PFSK-1 (cell line): Measurements from ENCODE around the gene TTYH3.

Experiments
- FOXP2 ChIP-seq: optimal IDR thresholded peaks from 2 replicates; pipeline ENCODE3; 2011; ENCODE audit warnings: borderline replicate concordance, control low read depth, inconsistent platforms; ENCODE audit not compliant: insufficient read depth; ENCODE audit errors: extremely low read length, extremely low read depth
- POLR2AphosphoS5 ChIP-seq: IDR thresholded peaks from 2 replicates; pipeline ENCODE4 v1.6.1; 2012; ENCODE audit warnings: low read depth, mild to moderate bottlenecking, control low read depth, low read length, moderate library complexity
- REST ChIP-seq, 2 experiments: IDR thresholded peaks; 2 replicates each; pipeline versions ENCODE4 v1.6.1 to v1.8.0; 2011 to 2012; ENCODE audit warnings: low read depth in 2 of 2, low read length in 2 of 2, control low read depth in 1 of 2, inconsistent platforms in 1 of 2, mild to moderate bottlenecking in 1 of 2, moderate library complexity in 1 of 2; ENCODE audit not compliant: insufficient read depth in 1 of 2
- SIN3A ChIP-seq: IDR thresholded peaks from 2 replicates; pipeline ENCODE4 v1.6.1; 2012; ENCODE audit warnings: mild to moderate bottlenecking, low read length, moderate library complexity, borderline replicate concordance; ENCODE audit not compliant: insufficient read depth
- TAF1 ChIP-seq: IDR thresholded peaks from 2 replicates; pipeline ENCODE4 v1.6.1; 2012; ENCODE audit warnings: low read length, control low read depth, borderline replicate concordance; ENCODE audit not compliant: insufficient read depth

DNA sequence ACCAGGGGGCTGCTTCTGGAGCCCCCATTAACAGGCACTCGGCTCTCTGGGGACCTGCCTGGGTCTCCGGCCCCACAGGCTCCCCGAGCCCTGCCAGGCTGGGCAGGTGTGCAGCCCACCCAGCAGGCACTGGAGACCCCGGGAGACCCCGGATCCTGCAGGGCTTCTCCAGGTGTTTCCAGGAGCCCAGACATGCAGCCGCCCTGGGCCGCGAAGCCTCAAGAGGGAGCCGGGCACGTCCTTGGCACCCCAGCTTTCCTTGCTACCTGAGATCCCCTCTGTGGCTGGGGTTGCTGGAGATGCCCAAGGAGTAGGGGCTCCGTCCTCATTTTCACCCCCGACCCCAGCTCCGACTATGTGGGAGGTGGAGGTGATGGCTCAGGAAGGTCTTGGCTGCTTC, 48.5 kb downstream of the TTYH3 start:
- TF ChIP-seq POLR2AphosphoS5 (no peak), TAF1 (no peak), REST (IDR thresholded peaks at IDR 0.05; ENCODE audit: insufficient read depth in 1 of 2, low read depth in 2 of 2, low read length in 2 of 2) (no peak), SIN3A (no peak), FOXP2 (no peak)
